HG02852 (cell line): ENCODE results near the gene STK11IP.

Experiments
- ATAC-seq: cut with Tn5 transposase; IDR thresholded peaks from one replicate; pipeline ENCODE4 v1.9.1; 2021; ENCODE audit warnings: mild to moderate bottlenecking, moderate library complexity; ENCODE audit not compliant: unreplicated experiment

The STK11IP gene

GRCh38 chr2:219613461-219614070 is 15.9 kb downstream of the STK11IP start:
- ATAC-seq, result no peak

GRCh38 chr2:219614076-219614860 is 16.6 kb downstream of the STK11IP start:
- no peak for ATAC-seq

GRCh38 chr2:219615036-219615435 is 17.4 kb downstream of the STK11IP start:
- no peak for ATAC-seq

- ATAC-seq, result no peak
Measured at GRCh38 chr2:219615894-219616293, 18.2 kb downstream of the STK11IP start.

- ATAC-seq, result no peak
Measured at GRCh38 chr2:219616550-219616949, 18.9 kb downstream of the STK11IP start.

- ATAC-seq, result no peak
Measured at GRCh38 chr2:219618733-219619122, 21.1 kb downstream of the STK11IP start.

GRCh38 chr2:219619235-219619634 is 21.6 kb downstream of the STK11IP start:
- ATAC-seq, result no peak

- ATAC-seq, result no peak
Measured at GRCh38 chr2:219620546-219620945, 22.9 kb downstream of the STK11IP start.

GRCh38 chr2:219621935-219622334 is 24.3 kb downstream of the STK11IP start:
- ATAC-seq, result no peak

- no peak for ATAC-seq
Measured at GRCh38 chr2:219622472-219622871, 24.8 kb downstream of the STK11IP start.

- no peak for ATAC-seq
Measured at GRCh38 chr2:219624565-219624964, 26.9 kb downstream of the STK11IP start.

- no peak for ATAC-seq
Measured at GRCh38 chr2:219625179-219625578, 27.5 kb downstream of the STK11IP start.

GRCh38 chr2:219626540-219626939 is 28.9 kb downstream of the STK11IP start:
- no peak for ATAC-seq

GRCh38 chr2:219627103-219628100 is 29.7 kb downstream of the STK11IP start, which contains the start of gene SLC4A3:
Gene SLC4A3, plus strand, starts transcription at chr2:219627630. Its CDS starts 363 bp downstream, at chr2:219627993.
- no peak for ATAC-seq

- no peak for ATAC-seq
Measured at GRCh38 chr2:219628235-219628985, 30.8 kb downstream of the STK11IP start.

GRCh38 chr2:219628986-219629901 is 31.6 kb downstream of the STK11IP start:
- no peak for ATAC-seq

- no peak for ATAC-seq
Measured at GRCh38 chr2:219629976-219630695, 32.5 kb downstream of the STK11IP start.

GRCh38 chr2:219630770-219631405 is 33.2 kb downstream of the STK11IP start:
- ATAC-seq, result no peak
